Measurements from ENCODE around the gene AUTS2.

GRCh38 chr7:69703099-69703498 is 104.8 kb downstream of the AUTS2 start:
- TF ChIP-seq TCF12 (IDR thresholded peaks at IDR 0.05; ENCODE audit: low read depth, low read length) = no peak
- no peak for TF ChIP-seq POLR2A (IDR thresholded peaks at IDR 0.05; ENCODE audit: control extremely low read depth in 1 of 2, low read depth in 2 of 2, low read length in 2 of 2)
- TF ChIP-seq EP300 (IDR thresholded peaks at IDR 0.05; ENCODE audit: borderline replicate concordance in 1 of 2, low read depth in 2 of 2, low read length in 2 of 2) = no peak
- no peak for TF ChIP-seq SP1 (IDR thresholded peaks at IDR 0.05; ENCODE audit: low read depth, low read length)
- TF ChIP-seq USF2 (IDR thresholded peaks at IDR 0.05; ENCODE audit: low read length) = no peak
- no peak for TF ChIP-seq CTCF (IDR thresholded peaks at IDR 0.05; ENCODE audit: control extremely low read depth in 1 of 3, insufficient read depth in 1 of 3, low read depth in 1 of 3, low read length in 3 of 3)
- TF ChIP-seq MAX (IDR thresholded peaks at IDR 0.05) = no peak
- TF ChIP-seq SUZ12 (IDR thresholded peaks at IDR 0.05; ENCODE audit: low read length) = no peak
- TF ChIP-seq NRF1 (IDR thresholded peaks at IDR 0.05; ENCODE audit: low read depth, low read length) = no peak
